Measurements from ENCODE around the gene WNT11. TPM values are rescaled to one million over a fixed set of nuclear protein-coding genes. Genes with fewer than 3 reads are reported as not detected.
"Not testable (repeated sequence)": the region's sequence is repeated elsewhere in the genome, so short reads cannot be mapped to it uniquely, and the experiment has no call there.

WNT11 gene
- total RNA-seq, 1 donor from 2014 or later, result 6.9 TPM

DNA sequence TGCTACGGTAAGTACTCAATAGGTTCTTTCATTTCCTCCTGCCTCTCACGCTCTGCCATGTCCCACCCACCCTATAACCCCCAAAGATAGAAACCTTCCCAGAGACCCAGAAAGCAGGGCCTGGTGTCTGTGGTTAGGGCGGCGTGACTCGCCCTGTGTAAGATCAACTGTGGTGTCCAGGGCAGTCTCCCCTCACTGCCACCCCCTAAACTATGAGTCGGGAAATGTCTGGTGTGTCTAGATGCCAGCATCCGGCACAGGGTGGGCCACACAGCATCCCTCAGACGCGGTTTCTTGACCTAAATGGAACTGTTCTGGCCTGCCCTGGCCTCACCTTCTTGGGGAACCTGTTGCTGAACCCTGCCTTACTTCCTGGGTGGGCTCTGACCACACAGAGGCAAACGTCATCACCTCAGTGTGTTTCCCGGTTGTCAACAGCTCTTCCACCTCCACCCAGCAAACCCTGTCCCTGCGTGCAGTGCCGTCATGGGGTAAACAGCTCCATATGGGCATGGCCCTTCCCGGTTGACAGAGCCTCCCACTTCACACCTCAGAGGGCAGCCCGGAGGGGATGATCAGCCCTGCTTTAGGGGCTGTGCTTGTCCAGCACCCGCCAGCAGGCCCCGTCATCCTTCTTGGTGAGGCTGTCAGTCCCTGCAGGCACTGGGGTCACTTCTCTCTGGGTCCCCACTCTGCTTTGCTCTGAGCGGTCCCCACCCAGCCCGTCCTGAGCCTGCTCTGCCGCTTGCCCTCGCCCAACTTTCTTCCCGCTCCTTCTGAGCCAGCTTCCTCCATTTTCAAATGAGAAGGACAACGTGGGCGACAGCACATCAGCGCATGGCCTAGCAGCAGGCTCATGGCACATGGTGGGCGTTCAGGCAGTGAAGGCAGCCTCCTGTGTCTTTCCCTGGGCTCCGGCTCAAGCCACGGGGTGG lies 6.0 kb downstream of the WNT11 start:
- H3K9me3 ChIP-seq, result no peaks in the 10 kb centered on the region
- no peaks in the 10 kb centered on the region for H3K36me3 ChIP-seq
- no peaks in the 10 kb centered on the region for H3K4me1 ChIP-seq
- TF ChIP-seq POLR2AphosphoS5 (IDR thresholded peaks at IDR 0.05; ENCODE audit: insufficient read depth in 1 of 2, low read depth in 1 of 2) (no peak), POLR2A (IDR thresholded peaks at IDR 0.05) (no peak)
- DNase-seq (ENCODE audit: extremely low spot score in 2 of 2), result no peak
- no peak overlapping the region for H3K4me3 ChIP-seq
- H3K27me3 ChIP-seq, result no peaks in the 10 kb centered on the region
- no peak overlapping the region for H3K27ac ChIP-seq
- intact Hi-C loops (cut with DNase I), result no loop called here

DNA sequence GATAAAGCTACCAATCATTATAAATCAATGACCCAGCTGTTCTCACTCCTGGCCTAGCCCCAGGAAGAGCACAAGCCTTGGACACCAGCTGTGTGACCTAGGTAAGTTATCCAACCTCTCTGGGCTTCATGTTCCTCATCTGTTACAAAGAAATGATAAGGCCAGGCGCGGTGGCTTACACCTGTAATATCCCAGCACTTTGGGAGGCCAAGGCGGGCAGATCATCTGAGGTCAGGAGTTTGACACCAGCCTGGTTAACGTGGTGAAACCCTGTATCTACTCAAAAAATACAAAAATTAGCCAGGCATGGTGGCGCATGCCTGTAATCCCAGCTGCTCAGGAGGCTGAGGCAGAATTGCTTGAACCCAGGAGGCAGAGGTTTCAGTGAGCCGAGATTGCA lies 7.6 kb downstream of the WNT11 start:
- H3K4me3 ChIP-seq; H3K9me3 ChIP-seq; intact Hi-C loops (cut with DNase I); H3K36me3 ChIP-seq; H3K4me1 ChIP-seq; H3K27me3 ChIP-seq; DNase-seq (ENCODE audit: extremely low spot score in 2 of 2); H3K27ac ChIP-seq: not testable (repeated sequence)

DNA sequence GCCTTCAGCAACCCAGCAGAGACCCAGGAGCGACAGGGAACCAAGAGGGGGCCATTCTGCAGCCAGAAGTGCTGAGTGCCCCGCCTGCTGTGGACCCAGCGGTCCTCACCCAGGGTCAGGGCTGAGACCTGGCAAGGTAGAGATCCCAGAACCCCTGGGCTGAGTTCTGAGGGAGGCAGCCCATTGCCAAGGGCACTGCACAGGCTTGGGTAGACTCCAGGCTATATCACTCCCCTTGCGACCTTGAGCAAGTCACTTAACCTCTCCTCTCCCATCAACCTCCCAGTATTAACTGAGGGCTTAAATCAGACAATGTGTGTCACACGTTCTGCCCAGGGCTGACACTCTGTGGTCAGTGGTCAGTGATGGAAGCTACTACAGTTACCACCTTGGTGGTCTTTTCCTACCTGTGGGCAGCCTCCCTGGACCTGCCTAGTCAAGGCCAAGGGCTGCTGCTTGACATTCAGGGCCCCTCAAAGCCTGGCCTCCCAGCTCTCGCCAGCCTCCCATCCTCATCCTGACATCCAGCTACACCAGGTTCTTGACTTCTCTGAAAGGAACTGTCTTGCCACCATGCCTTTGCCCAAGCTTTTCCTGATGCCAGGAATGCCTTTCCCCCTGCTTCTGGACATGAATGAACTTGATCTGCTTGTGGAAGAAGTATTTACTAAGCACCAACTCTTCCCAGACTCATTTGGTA lies 8.2 kb downstream of the WNT11 start:
- Histone ChIP-seq H3K4me1 (no peaks in the 10 kb centered on the region), H3K27me3 (no peaks in the 10 kb centered on the region), H3K36me3 (no peaks in the 10 kb centered on the region), H3K9me3 (no peaks in the 10 kb centered on the region), H3K4me3 (no peak overlapping the region), H3K27ac (no peak overlapping the region)
- TF ChIP-seq POLR2A (IDR thresholded peaks at IDR 0.05) (no peak), POLR2AphosphoS5 (IDR thresholded peaks at IDR 0.05; ENCODE audit: insufficient read depth in 1 of 2, low read depth in 1 of 2) (no peak)
- TF ChIP-seq, protein P1, sequence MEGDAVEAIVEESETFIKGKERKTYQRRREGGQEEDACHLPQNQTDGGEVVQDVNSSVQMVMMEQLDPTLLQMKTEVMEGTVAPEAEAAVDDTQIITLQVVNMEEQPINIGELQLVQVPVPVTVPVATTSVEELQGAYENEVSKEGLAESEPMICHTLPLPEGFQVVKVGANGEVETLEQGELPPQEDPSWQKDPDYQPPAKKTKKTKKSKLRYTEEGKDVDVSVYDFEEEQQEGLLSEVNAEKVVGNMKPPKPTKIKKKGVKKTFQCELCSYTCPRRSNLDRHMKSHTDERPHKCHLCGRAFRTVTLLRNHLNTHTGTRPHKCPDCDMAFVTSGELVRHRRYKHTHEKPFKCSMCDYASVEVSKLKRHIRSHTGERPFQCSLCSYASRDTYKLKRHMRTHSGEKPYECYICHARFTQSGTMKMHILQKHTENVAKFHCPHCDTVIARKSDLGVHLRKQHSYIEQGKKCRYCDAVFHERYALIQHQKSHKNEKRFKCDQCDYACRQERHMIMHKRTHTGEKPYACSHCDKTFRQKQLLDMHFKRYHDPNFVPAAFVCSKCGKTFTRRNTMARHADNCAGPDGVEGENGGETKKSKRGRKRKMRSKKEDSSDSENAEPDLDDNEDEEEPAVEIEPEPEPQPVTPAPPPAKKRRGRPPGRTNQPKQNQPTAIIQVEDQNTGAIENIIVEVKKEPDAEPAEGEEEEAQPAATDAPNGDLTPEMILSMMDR (IDR thresholded peaks at IDR 0.05), result no peak
- DNase-seq (ENCODE audit: extremely low spot score in 2 of 2), result no peak
- intact Hi-C loops (cut with DNase I), result no loop called here

DNA sequence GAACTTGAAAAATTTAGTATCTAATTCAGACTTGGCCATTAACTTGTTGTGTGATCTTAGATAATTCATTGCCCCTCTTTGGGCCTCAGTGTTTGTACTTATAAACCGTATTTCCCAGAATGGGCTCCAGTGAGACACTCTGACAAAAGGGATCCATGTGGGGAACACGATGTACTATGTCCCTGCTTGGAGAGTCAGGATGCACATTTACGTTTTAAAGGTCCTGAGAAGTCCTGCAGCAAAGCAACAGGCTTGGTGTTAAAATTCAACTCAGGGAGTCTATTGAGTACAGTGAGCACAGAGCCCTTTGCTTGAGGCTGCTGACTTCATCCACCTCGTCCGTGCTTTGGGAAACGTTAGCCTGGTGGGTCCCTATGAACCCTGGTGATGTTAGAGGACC lies 9.0 kb downstream of the WNT11 start:
- H3K36me3 ChIP-seq, result no peaks in the 10 kb centered on the region
- no peaks in the 10 kb centered on the region for H3K9me3 ChIP-seq
- H3K27ac ChIP-seq, result no peak overlapping the region
- TF ChIP-seq, protein P1 (IDR thresholded peaks at IDR 0.05), result no peak
- no peak for TF ChIP-seq POLR2A (IDR thresholded peaks at IDR 0.05)
- TF ChIP-seq POLR2AphosphoS5 (IDR thresholded peaks at IDR 0.05; ENCODE audit: insufficient read depth in 1 of 2, low read depth in 1 of 2), result no peak
- no peak for DNase-seq (ENCODE audit: extremely low spot score in 2 of 2)
- no peaks in the 10 kb centered on the region for H3K27me3 ChIP-seq
- no peaks in the 10 kb centered on the region for H3K4me1 ChIP-seq
- intact Hi-C loops (cut with DNase I), result no loop called here
- H3K4me3 ChIP-seq, result no peak overlapping the region

DNA sequence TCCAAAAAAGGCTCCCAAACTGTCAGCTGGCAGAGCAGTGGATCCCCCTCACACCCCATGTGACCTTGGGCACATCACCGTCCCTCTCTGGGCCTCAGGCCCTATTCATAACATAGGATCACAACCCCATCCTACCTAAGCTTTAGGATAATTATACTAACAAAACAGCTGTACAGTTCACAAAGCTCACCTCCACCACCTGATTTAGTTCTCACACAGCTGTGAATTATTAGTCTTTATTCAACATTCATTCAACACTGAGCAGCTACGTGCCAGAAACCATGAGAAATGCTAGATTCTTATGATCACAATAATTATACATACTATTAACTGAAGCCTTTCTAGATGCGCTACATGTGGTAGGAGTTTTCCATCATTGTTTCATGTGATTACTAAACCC lies 9.5 kb downstream of the WNT11 start:
- Histone ChIP-seq H3K27me3 (no peaks in the 10 kb centered on the region), H3K36me3 (no peaks in the 10 kb centered on the region), H3K4me1 (no peaks in the 10 kb centered on the region), H3K9me3 (no peaks in the 10 kb centered on the region), H3K4me3 (no peak overlapping the region), H3K27ac (no peak overlapping the region)
- intact Hi-C loops (cut with DNase I), result no loop called here
- no peak for DNase-seq (ENCODE audit: extremely low spot score in 2 of 2)
- TF ChIP-seq POLR2AphosphoS5 (IDR thresholded peaks at IDR 0.05; ENCODE audit: insufficient read depth in 1 of 2, low read depth in 1 of 2), result no peak
- TF ChIP-seq POLR2A (IDR thresholded peaks at IDR 0.05), result no peak
- TF ChIP-seq, protein P1 (IDR thresholded peaks at IDR 0.05), result no peak
